OCI-M2 (cell line): ENCODE measurements around the gene RNF207.

Experiments used
- DNase-seq: peaks from one replicate; lab custom pipeline; 2025; ENCODE audit not compliant: unreplicated experiment; lab: John Stamatoyannopoulos, UW

The RNF207 gene

DNA sequence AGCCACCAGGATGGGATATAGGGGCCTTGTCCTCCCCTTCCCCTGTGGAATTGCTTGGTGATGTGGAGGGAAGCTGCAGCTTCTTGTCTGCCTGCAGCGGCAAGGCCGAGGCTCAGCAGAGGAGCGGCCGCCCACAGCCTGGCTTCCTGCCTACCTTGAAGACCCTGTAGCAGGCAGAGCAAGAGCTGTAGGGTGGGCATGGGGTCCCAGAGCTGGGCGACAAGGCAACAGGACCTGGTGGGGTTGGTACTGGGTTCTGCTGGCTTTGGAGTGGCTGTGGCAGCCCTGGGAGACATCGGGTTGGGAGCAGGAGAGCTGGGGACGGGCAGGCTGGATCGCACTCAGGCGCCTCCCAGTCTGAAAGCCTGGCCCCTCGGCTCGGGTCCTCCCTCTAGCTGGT lies 60.7 kb downstream of the RNF207 start:
- no peak for DNase-seq

DNA sequence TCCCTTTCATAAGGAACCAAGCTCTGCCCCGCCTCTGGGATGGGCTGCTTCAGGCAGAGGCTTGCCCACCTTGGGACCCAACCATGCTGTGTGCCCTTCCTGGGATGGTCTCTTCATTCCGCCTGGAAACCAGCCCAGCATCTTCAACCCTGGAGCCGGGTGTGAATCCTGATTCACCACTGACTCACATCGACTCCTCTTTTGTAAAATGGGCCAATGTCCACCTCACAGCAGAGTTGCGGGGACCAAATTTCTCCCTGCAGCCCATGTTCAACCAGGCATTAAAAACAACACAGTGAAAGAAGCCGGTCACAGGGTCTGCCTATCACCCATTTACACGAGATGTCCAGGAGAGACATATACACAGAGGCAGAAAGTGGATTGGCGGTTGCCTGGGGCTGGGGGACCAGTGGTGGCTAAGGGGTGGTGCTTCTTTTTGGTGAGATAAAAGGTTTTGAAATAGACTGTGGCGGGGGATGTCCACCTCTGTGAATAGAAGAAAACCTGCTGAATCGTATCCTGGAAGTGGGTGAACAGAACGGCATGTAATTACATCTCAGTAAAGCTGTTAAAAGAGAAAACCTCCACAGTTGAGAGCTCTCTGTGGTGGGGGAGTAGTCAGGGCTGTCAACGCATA lies 61.9 kb downstream of the RNF207 start:
- no peak for DNase-seq

DNA sequence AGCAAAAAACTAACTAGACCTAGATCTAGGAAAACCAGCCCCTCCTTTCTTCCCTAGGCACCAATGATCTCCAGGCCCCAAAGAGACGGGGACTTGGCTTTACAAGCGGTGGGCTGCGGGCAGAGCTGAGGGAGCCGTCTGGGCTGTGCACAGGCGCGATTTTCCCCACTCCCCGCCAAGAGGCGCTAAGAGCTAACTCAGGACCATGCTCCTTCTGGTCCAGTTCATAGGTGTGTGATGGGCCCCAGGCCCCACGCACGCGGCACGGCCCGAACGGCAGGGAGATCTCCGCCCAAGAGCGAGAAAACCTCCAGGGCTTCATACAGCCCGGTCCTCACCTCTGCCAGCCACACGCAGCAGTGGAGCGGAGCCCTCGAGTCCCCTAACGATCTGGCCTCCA lies 62.5 kb downstream of the RNF207 start:
- DNase-seq, result no peak

DNA sequence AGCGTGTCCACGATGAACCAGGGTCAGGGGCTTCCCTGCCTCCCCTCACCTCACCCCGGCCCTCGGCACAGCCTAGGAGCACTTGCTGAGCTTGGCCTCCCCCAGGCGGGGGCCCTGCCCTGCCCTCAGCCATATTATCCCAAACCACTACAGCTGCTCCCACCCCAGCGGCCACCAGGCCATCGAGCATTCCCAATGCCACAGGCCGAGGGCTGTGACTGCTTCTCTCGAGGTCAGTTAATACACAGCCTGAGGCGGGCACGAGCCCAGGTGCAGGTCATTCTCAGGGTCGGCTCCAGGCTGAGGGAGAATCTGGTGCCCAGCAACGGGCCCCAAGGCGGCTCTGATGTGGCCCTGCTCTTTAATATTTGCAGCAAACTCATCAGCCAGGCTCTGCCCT lies 63.4 kb downstream of the RNF207 start:
- DNase-seq, result no peak

DNA sequence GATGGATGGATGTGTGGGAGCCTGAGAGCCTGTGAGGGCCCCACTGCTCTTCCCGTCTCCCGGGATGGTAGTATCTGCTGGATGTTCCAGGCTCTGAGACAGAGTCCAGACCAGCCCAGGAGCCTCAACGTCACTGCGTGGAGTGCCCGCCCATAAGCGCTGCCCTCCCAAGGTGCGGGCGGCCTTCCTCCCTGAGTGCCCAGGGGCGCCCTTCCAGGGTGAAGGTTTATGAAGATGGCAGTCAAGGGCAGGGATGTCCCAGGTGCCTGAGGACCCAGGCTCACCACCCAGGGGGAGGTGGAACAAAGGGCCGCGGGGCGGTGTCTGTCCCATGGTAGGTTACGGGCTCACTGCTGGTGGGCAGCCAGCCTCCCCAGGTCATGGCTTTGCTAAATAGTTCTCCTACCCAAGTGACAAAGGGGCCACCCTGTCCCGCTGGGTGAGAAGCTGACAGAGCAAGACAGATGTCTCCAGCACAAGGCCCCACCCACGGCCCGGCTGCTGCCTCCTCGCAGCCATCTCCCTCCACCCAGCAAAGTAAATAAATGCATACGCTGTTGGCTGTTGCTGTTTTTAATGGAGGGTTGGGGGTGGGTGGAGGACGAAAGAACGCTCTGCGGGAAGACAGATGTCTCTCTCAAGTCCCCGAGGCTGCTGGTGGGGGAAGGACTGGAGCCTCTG lies 63.9 kb downstream of the RNF207 start:
- DNase-seq, result no peak

DNA sequence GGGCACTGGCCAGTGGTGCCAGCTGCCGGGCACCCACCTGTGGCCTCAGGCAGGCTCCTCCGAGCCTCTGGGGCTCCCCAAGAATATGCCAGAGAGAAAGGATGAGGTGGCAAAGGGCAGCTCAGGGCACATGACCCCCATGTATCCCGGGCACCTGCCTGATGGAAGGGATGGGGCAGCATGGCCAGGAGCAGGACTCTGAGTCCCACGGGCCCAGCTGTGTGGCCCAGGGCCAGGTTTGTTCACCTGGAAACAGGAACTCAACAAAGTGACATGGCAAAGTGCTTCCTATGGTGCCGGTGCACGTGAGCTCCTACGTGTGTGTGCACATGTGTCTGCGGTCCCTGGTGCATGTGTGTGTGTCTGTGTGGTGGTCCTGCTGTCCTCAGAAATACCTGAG lies 64.5 kb downstream of the RNF207 start:
- no peak for DNase-seq
